ENCODE results near the gene KRT31. TPM values are rescaled to one million over a fixed set of nuclear protein-coding genes. Genes with fewer than 3 reads are reported as not detected.
"Not testable (repeated sequence)": the region's sequence is repeated elsewhere in the genome, so short reads cannot be mapped to it uniquely, and the experiment has no call there.

KRT31 gene
- total RNA-seq, 2 donors from 2014 or later: not detected

DNA sequence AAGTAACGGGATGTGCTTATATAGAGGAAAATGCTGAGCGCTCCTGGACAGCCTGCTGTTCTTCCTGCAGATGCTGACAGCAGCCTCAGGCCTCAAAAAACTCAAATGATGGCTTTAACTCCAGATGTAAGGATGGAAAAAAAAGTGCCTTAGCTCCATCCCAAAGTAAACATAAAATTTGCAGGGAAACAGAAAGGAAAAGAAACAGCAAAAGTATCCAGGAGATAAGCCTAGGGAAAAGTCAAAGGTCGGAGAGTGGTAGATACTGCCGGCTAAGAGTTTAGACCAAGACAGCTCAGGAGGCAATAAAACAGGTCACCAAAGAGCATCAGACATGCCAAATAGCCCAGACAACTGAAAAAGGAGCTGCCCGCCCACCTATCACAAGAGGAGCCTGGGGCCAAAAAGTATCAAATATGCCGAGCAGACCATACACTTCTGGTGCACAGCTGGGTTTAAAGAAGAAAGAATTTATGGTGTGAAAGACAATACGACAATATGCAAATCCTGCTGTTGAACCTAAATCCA is 6.9 kb downstream of the KRT31 start:
- Mint-ChIP-seq H3K4me1 (peaks cover 5% of the 10 kb centered on the region), H3K4me3 (no peak overlapping the region), H3K27ac (no peak overlapping the region), H3K9me3 (peaks cover 7% of the 10 kb centered on the region), H3K27me3 (peaks cover 7% of the 10 kb centered on the region), H3K36me3 (ENCODE audit: low read depth) (no peaks in the 10 kb centered on the region)
- ATAC-seq (replicated peaks): no peak

DNA sequence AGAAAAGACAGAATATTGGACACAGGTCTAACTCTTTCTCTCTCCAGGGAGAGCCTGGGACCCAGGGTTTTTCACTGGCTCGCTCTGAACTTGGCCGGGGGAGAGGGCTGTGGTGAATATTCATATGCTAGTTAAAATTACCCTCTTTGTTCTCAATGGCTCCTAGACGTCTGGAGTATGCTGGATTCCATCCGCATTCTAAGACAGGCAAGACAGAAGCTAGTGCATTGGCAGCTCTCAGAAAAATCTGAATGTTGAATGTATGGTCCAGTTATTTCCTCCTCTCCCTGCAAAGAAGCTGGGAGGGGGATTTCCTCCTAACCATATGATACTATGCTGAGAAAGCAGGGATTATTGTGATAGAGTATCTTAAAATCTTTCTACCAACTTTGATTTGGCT is 9.7 kb downstream of the KRT31 start:
- ATAC-seq (replicated peaks): no peak
- no peaks in the 10 kb centered on the region for H3K36me3 Mint-ChIP-seq (ENCODE audit: low read depth)
- H3K27me3 Mint-ChIP-seq: peaks cover 7% of the 10 kb centered on the region
- no peak overlapping the region for H3K27ac Mint-ChIP-seq
- H3K9me3 Mint-ChIP-seq: peaks cover 7% of the 10 kb centered on the region
- H3K4me3 Mint-ChIP-seq: no peak overlapping the region
- H3K4me1 Mint-ChIP-seq: peaks cover 5% of the 10 kb centered on the region

DNA sequence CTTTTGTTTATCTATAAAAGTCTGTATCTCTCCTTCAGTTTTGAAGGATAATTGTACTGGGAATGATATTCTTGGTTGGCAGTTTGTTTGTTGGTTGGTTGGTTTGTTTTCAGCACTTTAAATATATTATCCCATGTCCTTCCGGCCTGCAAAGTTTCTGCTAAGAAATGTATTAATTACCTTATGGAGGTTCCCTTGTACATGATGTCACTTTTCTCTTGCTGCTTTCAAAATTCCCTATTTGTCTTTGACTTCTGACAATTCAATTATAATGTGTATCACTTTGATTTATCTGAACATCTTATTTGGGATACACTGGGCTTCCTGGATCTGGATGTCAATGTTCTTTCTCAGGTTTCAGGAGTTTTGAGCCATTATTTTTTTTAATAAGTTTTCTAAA is 11.2 kb downstream of the KRT31 start:
- H3K4me3 Mint-ChIP-seq: no peak overlapping the region
- no peak for ATAC-seq (replicated peaks)
- H3K36me3 Mint-ChIP-seq (ENCODE audit: low read depth): no peaks in the 10 kb centered on the region
- H3K27ac Mint-ChIP-seq: no peak overlapping the region
- H3K4me1 Mint-ChIP-seq: peaks cover 5% of the 10 kb centered on the region
- H3K9me3 Mint-ChIP-seq: peaks cover 7% of the 10 kb centered on the region
- H3K27me3 Mint-ChIP-seq: peaks cover 7% of the 10 kb centered on the region

DNA sequence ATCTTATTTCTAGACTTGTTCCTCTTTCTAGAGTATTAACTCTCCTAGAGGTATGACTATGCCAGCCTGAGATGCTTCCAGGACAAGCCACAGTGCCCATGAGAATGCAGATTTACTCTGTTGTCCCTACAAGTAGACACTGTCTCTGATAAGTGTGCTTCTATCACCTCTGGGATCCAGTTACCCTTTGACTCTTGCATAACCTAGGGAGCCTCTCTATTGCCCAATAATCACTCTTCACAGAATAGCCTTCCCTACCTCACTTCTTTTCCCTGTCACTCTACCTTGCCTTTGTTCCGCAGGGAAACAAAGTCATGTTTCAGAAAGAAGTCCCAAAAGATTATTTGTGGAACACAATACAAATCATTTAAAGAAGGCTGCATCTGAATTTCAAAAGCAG is 13.7 kb downstream of the KRT31 start:
- Mint-ChIP-seq H3K9me3 (peaks cover 7% of the 10 kb centered on the region), H3K27ac (no peak overlapping the region), H3K36me3 (ENCODE audit: low read depth) (no peaks in the 10 kb centered on the region), H3K27me3 (peaks cover 3% of the 10 kb centered on the region), H3K4me1 (peaks cover 4% of the 10 kb centered on the region), H3K4me3 (no peak overlapping the region)
- ATAC-seq (replicated peaks): no peak

DNA sequence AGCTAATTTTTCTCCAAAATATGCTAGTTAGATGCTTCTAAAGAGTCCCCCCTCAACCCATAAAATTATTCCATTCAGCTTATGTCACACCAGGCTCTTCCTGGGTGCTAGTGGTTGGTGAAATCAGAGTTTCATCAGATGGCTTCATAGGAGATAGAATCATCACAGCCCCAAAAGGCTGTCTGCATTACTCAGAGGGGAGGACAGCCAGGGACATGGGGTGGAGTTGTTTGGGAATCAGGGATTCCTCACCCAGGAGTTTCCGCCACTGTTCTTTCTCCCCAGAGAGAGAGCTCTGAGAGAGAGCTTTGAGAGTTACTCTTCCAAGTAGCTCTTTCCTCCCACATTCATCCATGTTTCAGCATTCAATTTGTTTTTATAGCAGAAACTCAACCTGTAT is 15.0 kb downstream of the KRT31 start:
- no peak for ATAC-seq (replicated peaks)
- H3K4me1 Mint-ChIP-seq: no peaks in the 10 kb centered on the region
- peaks cover 3% of the 10 kb centered on the region for H3K27me3 Mint-ChIP-seq
- no peaks in the 10 kb centered on the region for H3K36me3 Mint-ChIP-seq (ENCODE audit: low read depth)
- no peak overlapping the region for H3K27ac Mint-ChIP-seq
- peaks cover 7% of the 10 kb centered on the region for H3K9me3 Mint-ChIP-seq
- H3K4me3 Mint-ChIP-seq: no peak overlapping the region

DNA sequence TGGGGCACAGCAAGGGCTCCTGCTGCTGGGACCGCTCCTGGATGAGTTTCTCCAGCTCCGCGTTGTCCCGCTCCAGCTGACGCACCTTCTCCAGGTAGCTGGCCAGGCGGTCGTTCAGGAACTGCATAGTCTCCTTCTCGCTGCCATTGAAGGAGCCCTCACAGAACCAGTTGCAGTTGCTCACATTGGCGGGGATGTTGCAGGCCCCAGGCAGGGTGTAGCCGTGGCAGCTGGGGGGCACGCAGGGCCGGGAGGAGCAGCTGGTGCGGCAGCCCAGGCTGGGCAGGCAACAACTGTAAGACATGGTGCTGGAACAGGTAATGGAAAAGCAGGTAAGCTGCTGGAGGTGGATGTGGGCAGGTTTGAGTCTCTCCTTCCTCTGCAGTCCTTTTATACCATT is 15.5 kb downstream of the KRT31 start, which contains the start of gene KRT34:
TSS of gene KRT34 (minus strand) at position 364 of the 400 bp plus-strand sequence. CDS start at position 304, 60 bp downstream.
- not testable (repeated sequence) for H3K27ac Mint-ChIP-seq; ATAC-seq (replicated peaks); H3K27me3 Mint-ChIP-seq; H3K36me3 Mint-ChIP-seq (ENCODE audit: low read depth); H3K9me3 Mint-ChIP-seq; H3K4me1 Mint-ChIP-seq; H3K4me3 Mint-ChIP-seq

DNA sequence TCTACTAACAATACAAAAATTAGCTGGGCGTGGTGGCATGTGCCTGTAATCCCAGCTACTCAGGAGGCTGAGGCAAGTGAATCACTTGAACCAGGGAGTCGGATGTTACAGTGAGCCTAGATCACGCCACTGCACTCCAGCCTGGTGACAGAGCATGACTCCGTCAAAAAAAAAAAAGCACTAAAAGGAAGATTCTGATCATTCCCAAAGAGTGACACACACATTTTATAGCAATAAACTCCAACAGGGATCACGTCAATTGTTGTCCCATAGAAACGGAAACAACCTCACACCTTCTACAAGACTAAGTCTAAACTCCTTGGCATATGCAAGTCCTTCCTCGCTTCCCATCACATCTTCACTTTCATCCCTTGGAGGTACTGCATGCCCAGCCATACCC is 17.3 kb downstream of the KRT31 start:
- not testable (repeated sequence) for ATAC-seq (replicated peaks); H3K4me1 Mint-ChIP-seq; H3K9me3 Mint-ChIP-seq; H3K36me3 Mint-ChIP-seq (ENCODE audit: low read depth); H3K4me3 Mint-ChIP-seq; H3K27me3 Mint-ChIP-seq; H3K27ac Mint-ChIP-seq

DNA sequence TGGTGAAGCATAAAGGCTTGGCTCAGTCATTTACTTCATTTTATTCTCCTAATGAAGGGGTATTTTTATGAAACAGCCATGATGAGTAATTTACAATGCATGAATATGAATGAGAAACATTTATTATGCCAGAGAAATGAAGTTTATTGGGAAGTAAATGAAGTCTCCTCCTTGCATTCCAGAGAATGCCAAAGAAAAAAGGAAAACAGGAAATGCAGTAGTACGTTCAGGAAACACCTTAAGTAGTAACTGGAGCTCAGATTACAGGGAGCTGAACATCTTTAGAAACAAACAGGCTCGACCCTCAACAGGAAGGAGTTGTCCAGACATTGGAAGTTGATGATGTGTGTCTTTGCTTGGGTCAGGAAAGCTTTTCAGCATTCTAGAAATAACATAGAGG is 19.9 kb downstream of the KRT31 start:
- H3K4me3 Mint-ChIP-seq: no peak overlapping the region
- no peaks in the 10 kb centered on the region for H3K36me3 Mint-ChIP-seq (ENCODE audit: low read depth)
- H3K4me1 Mint-ChIP-seq: no peaks in the 10 kb centered on the region
- H3K9me3 Mint-ChIP-seq: peaks cover 11% of the 10 kb centered on the region
- no peak for ATAC-seq (replicated peaks)
- no peak overlapping the region for H3K27ac Mint-ChIP-seq
- no peaks in the 10 kb centered on the region for H3K27me3 Mint-ChIP-seq

DNA sequence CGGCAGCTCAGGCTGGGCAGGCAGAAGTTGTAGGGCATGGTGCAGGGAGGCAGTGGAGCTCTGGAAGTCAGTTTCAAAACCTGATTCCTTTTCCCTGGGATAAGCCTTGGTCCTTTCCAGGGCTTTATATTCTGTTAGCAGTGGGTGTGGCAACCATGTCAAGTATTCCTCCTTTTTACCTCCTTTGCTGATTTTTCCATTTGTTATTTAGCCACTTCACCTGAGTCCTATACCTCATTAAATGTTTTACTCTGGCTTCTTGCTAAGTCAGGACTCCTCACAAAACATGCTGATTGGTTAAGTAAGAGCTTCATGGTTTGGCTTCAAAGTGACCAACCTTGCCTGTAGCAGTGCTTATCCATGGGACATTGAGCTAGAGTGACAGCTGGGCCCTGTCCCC is 27.7 kb downstream of the KRT31 start, which contains the start of gene KRT33B:
TSS of gene KRT33B (minus strand) at position 101 of the 400 bp plus-strand sequence. CDS start at position 38, 63 bp downstream.
- ATAC-seq (replicated peaks): no peak

DNA sequence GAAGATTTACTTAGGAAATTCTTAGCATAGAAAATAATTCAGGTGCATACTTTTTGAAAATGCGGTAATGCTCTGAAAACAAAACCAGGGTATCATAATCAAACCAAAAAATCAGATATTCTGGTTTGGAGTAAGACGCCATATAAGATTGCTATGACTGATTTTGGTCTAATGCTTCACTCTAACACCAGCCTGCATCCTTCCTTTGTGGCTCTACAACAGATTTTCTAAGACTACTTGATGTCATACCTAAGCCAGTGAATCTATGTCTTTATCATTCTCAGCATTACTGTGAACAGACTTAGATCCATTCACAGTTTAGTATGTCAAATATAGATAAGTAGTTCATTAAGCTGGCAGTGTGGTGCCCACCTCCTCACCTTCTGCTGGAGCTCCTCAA is 28.4 kb downstream of the KRT31 start:
- Mint-ChIP-seq H3K4me3 (no peak overlapping the region), H3K9me3 (peaks cover under 1% of the 10 kb centered on the region), H3K4me1 (no peaks in the 10 kb centered on the region), H3K27me3 (no peaks in the 10 kb centered on the region), H3K36me3 (ENCODE audit: low read depth) (no peaks in the 10 kb centered on the region), H3K27ac (no peak overlapping the region)
- no peak for ATAC-seq (replicated peaks)

More for the DNA sequence above, 27.7 kb downstream of the KRT31 start, which contains the start of gene KRT33B:
- Mint-ChIP-seq H3K27me3 (no peaks in the 10 kb centered on the region), H3K36me3 (ENCODE audit: low read depth) (no peaks in the 10 kb centered on the region), H3K4me1 (no peaks in the 10 kb centered on the region), H3K9me3 (peaks cover 6% of the 10 kb centered on the region), H3K27ac (no peak within 1 kb of the TSS), H3K4me3 (no peak within 1 kb of the TSS)

DNA sequence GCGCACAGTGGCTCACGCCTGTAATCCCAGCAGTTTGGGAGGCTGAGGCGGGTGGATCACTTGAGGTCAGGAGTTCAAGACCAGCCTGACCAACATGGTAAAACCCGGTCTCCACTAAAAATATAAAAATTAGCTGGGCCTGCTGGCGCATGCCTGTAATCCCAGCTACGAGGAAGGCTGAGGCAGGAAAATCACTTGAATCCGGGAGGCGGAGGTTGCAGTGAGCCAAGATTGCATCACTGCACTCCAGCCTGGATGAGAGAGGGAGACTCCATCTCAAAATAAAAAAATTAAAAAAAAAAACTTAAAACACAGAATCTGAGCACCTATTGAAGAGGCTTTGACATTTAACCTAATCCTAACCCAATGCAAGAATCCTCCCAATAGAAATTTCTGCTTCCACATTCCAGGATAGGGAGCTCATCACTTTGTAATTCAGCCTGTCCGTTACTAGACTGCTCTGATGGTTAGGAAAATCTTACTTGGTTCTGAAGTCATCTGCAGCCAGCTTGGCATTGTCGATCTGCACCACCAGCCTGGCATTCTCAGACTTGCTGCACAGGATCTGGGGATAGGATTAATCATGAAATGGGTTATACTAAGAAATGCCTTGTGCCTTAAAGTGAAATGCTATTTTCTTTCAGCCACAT is 29.9 kb downstream of the KRT31 start:
- Mint-ChIP-seq H3K9me3 (no peaks in the 10 kb centered on the region), H3K4me3 (no peak overlapping the region), H3K4me1 (no peaks in the 10 kb centered on the region), H3K36me3 (ENCODE audit: low read depth) (no peaks in the 10 kb centered on the region), H3K27me3 (no peaks in the 10 kb centered on the region), H3K27ac (no peak overlapping the region)
- no peak for ATAC-seq (replicated peaks)

DNA sequence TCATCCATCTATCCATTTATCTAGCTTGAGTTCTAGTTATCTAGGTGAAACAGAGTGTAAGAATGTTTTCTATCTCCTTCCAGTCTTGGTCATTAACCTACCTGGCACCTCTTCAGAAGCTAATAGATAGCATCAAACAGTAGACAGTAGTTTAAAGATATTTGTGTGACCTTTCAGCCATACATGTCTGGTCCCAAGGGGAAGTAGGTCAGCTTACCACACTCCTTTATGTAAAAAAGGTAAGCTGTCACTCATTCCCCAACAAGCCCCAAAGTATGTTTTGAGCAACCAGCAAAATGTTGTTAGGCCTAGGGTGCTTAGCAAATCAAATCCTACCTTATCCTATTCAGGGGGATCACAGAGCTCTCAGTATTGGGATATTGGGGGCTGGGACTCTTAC is 31.3 kb downstream of the KRT31 start:
- Mint-ChIP-seq H3K4me1 (no peaks in the 10 kb centered on the region), H3K36me3 (ENCODE audit: low read depth) (no peaks in the 10 kb centered on the region), H3K4me3 (no peak overlapping the region), H3K9me3 (no peaks in the 10 kb centered on the region), H3K27ac (no peak overlapping the region), H3K27me3 (no peaks in the 10 kb centered on the region)
- ATAC-seq (replicated peaks): no peak

DNA sequence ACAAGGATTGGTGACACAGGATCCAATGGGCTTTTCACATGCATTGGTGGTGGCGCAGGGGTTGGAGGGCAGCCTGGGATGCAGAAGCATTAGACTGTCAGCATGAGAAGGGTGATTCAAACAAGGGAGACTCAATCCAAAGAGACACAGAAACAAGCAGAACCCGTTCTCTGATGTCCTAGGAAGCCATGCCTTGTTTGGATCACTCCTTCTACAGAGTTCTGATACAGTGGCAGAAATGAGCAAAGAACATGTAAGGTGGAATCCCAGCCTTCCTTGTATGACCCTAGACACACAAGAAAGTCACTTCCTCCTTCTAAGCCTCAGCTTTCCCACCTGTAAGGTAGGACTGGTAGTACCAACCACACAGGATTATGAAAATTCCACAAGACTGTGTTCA is 33.5 kb downstream of the KRT31 start:
- Mint-ChIP-seq H3K4me3 (no peak overlapping the region), H3K9me3 (no peaks in the 10 kb centered on the region), H3K4me1 (no peaks in the 10 kb centered on the region), H3K27me3 (no peaks in the 10 kb centered on the region), H3K27ac (no peak overlapping the region), H3K36me3 (ENCODE audit: low read depth) (no peaks in the 10 kb centered on the region)
- no peak for ATAC-seq (replicated peaks)

DNA sequence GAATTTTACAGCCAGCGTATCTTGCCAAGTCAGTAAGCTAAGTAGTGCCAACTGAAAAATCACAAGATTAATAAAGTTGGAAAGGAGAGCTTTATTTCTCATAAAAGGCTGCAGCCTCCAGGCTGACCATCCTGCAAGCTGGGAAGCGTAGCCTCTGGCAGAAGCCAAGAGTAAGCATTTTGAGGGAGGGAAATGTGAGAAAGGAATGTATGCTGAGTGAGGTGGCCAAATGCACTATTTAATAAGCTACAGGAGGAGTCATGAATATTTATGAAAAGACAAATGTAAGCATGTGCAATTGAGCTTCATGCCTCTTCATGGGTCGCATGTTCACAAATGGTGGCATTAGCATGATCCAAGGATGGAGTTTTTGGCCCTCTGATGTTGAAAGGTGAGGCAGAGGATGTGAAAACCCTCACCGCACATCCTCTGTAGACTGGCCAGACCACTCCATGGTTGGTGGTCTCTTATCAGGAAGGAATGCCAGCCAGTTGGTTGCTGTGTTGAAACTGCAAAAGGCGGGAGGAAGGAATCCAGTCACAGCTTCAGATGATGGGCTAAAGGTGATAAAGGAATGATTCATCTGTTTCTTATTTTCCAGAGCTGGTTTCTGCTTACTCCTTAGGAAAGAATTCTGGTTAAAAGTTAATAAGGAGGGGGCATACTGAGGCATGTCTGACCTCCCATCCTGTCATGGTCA is 37.0 kb downstream of the KRT31 start:
- Mint-ChIP-seq H3K4me1 (no peaks in the 10 kb centered on the region), H3K36me3 (ENCODE audit: low read depth) (no peaks in the 10 kb centered on the region), H3K27me3 (no peaks in the 10 kb centered on the region), H3K4me3 (no peak overlapping the region), H3K27ac (no peak overlapping the region), H3K9me3 (no peaks in the 10 kb centered on the region)
- no peak for ATAC-seq (replicated peaks)

DNA sequence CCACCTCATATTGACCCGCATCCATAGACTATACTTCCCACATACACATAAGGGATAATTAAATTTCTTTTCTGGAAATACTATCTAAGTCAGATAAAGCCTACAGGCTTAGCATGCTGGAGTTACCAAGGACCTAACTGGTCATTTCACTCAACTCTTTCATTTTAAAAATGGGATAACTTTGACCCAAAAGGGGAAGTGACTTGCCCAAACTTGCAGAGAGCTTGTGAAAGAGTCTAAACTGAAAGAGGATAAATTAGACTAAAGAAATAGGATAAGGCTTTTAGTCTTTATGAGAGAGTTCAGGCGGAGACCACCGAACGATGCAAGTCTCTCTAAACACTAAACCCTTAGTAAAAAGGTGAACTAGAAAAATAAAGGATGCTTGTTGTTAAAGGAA is 42.9 kb downstream of the KRT31 start:
- Mint-ChIP-seq H3K4me3 (no peak overlapping the region), H3K27me3 (no peaks in the 10 kb centered on the region), H3K9me3 (no peaks in the 10 kb centered on the region), H3K27ac (no peak overlapping the region), H3K4me1 (peaks cover 8% of the 10 kb centered on the region), H3K36me3 (ENCODE audit: low read depth) (no peaks in the 10 kb centered on the region)
- no peak for ATAC-seq (replicated peaks)

All from activated T-helper 17 cell treated with anti-CD3 and anti-CD28 coated beads, Interleukin-2, amount 50 U/mL, for 72 hours (primary cell).